GDM1 (cell line): ENCODE results near the gene SMAD7.

ENCODE experiments used
- DNase-seq: peaks from one replicate; lab custom pipeline; 2025; lab: John Stamatoyannopoulos, UW

Gene SMAD7

DNA sequence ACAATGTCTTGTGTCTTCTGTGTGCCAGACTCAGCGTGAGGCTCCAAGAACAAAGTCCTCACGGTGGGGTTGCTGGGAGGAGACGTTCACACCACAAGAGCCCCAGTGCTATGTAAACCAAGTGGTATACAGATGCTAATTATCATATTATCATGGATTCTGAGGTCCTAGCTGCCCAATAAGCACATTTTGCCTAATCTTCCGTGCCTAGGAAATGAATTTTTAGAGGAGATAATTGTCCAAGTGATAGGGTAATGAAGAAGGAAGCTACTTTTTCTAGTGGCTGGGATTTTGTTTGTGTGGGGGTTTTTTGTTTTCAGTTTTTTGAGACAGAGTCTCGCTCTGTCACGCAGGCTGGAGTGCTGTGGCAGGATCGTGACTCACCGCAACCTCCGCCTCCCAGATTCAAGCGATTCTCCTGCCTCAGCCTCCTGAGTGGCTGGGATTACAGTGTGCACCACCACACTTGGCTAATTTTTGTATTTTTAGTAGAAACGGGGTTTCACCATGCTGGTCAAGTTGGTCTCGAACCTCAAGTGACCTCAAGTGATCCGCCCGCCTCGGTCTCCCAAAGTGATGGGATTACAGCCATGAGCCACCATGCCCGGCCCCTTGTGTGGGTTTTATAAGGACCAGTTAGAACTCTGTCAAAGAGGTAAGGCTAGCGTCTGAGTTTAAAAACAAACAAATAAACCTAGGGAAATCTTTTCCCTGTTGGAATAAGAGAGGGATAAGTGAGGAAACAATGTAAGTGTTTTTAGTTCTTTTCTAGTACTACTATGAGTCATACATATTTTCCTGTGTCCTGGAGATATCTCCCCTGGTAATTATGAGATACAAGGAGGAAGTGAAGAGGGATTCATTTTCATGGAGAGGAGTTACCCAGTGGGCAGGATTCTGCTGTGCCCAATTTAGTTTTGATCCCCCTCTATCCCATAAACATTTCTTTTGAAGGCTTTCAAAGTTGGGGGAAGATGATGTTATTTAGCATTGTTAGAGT is 9.5 kb upstream of the SMAD7 start:
- DNase-seq: no peak

DNA sequence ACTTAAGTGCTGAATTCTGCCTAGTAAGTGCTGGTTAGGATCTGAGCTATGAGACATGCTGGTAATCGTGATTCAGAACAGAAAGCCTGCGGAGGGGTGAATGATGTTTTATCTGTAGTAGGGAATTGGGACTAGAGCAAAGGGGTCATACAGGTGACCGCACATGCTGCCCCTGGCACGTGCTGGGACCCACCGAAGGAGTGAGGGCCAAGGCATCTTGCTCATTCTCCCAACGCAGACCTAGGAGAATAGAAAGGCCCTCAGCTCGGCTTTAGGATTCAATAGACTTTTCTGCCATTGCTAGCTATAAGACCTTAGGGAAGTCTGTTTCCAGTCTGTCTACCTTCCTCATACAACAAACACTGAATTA is 8.8 kb upstream of the SMAD7 start:
- DNase-seq: no peak

DNA sequence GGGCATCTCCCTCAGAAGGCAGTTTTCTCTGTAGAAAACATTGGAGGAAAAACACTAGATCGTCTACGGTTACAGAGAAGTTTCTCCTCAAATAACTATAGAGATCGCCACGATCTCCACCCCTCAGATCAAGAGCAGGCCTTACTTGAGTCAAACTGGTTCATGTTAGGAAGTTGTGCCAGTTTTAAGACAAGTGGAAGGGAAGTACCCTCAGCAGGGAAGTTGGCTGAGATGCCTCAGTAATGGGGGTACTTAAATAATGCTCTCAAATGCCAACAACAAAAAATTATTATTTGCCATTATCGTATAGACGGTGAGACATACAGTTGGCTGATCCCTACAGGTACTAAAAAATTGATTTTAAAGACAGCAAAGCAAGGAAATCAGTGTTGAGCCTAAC is 8.2 kb upstream of the SMAD7 start:
- DNase-seq: no peak

DNA sequence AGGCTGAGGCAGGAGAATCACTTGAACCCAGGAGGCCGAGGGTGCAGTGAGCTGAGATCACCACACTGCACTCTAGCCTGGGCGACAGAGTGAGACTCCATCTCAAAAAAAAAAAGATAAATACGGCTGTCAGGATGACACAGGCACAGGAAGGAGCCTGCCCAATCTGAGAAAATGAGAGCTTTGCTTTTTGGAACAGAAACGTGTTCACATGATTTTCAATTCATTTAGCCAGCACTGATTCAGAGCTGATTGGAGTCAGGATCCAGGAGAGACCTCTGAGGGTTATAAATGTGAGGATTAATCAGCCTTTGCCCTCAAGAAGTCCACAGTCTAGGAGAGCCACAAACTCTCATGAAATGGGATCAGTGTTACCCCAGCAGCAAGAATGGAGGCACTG is 6.9 kb upstream of the SMAD7 start:
- no peak for DNase-seq

DNA sequence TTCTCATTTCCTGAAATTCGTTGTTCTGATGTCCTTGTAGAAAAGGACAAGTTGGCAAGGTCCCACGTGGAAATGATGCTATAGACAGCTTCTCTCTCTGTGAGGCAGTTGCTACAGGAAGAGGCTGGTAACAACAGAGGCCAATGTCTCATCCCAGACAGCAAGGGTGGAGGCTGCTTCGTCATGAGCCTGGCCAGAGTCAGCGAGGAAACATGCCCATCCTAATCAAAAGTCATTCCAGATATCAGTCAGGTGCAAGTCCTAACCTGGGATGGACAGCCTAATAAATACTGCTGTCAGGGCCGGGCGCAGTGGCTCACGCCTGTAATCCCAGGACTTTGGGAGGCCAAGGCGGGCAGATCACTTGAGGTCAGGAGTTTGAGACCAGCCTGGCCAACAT is 6.4 kb upstream of the SMAD7 start:
- DNase-seq: no peak

DNA sequence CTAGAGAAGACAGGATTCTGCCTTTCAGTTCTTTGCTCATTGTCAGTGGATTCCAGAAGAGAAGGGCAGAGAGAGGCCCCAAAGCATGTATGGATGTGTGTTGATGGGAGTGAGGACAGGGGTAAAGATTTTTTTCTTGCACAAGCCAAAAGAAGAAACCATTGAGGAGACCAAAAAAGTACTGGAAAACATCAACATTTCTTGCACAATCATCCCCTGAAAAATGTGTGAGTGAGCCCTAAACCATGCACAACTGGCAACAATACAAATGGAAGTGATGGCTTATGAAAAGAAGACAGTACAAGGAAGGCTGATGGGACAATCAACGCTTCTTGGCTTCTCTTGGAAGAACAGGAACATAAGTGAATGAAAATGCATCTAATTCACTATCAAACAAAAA is 5.6 kb upstream of the SMAD7 start:
- no peak for DNase-seq

DNA sequence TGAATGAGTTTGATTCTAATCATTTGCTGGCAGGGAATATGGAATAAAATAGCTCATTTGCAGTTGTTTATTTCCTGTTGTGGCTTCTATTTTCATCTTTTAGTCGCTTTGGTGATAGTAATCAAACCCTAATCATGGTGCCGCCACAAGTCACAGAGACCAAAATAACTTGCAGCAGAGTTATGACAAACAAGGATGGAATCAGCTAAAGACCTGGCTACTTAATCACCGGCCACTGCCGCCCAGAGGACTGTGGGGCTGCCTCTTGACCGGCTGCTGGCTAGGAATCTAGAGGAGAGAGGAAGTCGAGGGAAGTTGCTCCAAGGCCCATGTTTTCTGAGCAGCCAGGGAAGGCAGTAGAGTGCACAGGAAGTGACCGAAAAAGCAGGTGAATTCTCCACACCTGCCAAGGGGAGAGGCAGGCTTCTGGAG is 5.1 kb upstream of the SMAD7 start:
- no peak for DNase-seq

DNA sequence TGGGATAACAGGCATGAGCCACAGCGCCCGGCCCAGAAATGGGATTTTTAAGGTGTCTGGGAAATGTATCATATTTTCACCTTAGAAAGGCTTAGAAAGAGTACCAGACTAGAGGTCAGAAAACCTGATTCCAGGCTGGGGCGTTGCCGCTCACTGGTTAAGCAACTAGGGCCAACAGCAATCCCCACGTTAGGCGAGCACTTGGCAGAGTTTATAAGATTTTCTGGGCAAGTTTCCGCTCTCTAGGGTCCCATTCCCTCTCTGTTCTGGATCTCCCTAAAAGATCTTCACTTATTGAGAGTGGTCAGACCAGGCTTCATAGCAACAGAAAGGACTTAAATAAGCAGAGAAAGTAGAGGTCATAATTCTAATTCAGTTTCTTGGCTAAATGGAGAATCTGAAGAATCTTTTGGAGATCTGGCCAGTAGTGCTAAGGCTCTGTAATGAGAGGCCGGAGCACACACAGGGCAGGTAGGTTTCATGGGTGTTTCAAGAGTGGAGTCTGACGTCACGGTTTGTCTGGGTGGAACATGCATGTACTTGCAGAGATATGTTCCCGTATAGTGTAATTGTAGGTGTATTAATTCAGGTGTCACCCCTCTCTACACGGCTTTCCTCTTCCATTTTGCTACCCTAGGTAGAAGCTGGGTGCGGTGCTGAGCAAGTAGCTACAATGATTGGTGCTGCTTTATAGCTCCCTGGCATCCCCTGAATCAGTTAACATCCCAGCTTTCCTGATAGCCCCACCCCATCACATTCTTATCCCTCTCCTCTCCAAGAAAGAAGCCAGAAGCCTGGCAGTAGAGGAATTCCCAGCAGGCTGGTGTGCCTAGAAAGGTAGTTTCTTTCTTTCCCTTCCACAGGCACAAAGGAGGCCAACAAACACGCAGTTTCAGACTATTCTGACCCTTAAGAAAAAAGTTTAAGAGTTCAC is 4.4 kb upstream of the SMAD7 start:
- no peak for DNase-seq

DNA sequence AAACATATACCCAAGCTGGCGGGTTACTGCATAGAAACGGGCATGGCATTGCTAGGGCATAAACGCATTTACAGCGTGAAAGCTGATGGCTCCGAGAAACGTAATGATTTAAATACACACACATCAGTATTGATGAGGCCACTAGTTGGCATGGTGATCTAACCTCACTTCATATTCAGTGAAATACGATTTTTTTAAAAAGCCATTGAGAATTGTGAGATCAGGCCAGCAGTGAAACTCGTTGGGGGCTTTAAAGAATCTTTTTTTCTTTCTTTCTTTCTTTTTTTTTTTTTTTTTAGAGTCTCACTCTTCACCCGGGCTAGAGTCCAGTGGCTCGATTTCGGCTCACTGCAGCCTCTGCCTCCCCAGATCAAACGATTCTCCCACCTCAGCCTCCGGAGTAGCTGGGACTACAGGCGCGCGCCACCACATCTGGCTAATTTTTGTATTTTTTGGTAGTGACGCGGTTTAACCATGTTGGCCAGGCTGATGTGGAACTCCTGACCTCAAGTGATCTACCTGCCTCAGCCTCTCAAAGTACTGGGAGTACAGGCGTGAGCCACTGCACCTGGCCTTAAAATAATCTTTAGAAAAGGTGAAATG is 2.4 kb upstream of the SMAD7 start:
- DNase-seq: no peak

DNA sequence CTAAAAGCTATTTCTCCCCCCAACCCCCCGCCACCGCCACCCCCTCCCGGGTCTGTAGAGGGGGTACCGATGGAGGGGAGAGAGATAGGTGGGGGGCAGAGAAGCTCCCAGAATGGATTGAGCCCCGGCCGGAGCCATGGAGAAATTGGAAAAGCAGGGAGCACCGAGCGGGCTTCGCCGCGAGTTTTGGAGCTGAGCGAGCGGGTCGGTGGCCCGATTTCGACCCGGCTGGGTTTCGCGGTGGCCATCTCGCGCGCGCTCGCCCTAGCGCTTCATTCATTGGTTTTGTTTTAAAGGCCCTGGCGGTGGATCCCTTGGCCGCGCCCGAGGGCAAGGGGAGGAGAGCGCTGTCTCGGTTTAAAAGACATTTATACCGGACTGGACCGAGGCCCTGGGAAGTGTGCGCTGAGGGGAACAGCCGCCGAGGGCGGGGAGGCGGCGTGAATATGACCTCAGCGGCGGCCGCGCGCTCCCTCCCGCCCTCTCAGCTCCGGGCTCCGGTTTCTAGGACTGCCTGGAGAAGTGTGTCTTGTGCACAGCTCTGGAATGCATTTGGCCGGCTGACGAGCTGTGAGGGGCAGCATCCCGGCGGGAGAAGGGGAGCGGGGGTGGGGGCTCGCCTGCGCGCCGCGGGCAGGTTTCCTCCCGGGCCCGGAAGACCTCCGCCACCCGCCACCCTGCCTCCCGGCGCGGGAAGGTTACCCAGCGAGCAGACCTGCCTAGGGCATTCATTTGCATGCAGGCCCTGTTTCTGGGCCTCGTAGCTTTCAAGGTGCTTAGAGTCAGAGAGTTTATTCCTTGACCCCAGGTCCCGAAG is 1.7 kb upstream of the SMAD7 start:
- peak; percentile 63 for DNase-seq

DNA sequence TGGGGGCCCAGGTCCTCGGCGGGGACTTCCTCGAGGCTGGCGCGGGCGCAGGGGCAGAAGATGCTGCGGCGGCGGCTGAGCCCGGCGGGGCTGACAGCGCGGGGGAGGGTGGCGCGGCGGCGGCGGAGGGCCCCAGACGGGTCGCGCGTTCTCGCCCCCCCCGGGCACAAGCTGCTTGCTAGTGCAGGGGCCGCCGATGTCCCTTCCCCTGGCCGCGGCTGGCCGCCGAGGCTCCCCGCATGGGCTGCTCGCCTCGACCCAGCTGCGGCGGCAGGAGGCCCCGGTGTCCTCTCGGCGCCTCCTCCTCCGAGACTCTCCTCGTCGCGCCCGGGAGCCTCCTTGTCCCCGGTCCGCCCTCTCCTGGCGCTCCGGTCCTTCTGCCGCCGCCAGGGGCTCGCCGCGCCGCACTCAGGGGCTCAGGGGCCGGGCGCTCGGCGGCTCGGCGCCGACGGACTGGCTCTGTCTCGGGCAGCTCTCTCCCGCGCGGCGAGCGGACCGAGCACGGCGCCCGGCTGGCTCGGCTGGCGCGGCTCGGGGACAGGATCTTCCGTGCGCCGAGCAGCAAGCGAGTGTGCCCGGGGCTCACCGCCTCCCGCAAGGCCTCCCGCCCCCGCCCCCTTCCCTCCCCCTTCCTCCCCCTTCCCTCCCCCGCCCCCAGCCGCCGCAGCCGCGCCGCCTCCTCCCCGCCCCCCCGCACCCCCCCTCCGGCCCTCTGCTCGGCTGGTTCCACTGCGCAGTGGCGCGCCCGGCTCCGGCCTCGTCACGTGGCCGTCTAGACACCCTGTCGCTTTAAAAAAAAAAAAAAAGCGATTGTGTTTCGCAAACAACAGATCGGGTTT is 902 bp upstream of the SMAD7 start:
- peak; percentile 77 for DNase-seq

DNA sequence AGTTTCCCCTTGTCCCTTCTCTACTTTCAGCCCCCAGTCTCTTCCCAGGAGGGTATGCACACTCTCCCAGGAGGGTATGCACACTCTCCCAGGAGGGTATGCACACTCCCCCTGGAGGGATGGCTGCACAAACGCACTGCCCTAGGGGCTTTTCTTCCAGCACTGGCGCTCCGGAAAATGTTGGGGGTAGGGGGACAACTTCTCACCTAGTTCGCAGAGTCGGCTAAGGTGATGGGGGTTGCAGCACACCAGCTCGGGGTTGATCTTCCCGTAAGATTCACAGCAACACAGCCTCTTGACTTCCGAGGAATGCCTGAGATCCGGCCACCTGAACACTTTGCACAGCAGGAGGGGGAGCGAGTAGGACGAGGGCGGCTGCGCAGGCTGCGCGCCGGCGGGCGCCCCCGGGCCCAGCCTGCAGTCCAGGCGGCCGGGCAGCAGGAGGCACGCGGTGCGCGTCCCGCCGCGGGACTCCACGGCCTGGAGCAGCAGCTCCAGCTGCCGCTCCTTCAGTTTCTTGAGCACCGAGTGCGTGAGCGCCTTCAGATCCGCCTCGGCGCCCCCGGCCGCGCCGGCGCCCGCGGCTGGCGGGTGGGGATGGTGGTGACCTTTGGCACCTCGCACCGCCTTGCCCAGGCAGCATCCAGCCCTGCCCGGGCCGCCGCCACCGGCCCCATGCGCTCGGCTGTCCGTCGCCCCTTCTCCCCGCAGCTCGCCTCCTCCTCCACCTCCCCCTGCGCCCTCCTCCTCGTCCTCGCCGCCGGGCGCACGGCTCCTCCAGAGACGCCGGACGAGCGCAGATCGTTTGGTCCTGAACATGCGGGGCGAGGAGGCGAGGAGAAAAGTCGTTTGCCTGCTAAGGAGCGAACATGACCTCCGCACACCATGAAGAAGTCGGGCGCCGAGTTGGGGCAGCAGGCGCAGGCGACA is 894 bp downstream of the SMAD7 start:
- DNase-seq: no peak

DNA sequence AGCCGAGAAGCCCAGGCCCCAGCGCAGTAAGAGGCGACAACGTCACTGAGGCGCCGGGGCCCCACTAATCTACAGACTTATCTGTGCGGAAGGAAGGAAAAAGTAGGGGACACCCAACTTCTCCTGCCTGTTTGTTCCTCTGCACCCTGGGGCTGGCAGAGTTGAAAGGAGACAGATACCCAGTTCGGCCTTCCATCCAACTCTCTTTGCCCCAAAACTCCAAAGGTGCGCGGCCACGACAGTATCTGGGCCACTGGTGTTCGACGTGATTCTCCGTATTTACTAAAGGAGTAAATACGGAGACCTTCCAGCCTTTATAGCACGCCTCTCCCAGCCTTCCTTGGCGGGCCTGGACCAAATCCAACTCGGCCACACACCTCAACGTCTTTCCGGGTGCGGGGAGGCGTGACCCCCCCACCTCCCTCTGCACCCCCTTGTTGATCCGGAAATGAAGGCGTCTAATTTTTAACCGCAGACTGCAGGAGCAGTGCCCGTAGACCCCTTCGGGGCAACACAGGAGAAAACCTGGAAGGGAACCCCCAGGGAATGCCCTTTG is 1.6 kb downstream of the SMAD7 start:
- no peak for DNase-seq

DNA sequence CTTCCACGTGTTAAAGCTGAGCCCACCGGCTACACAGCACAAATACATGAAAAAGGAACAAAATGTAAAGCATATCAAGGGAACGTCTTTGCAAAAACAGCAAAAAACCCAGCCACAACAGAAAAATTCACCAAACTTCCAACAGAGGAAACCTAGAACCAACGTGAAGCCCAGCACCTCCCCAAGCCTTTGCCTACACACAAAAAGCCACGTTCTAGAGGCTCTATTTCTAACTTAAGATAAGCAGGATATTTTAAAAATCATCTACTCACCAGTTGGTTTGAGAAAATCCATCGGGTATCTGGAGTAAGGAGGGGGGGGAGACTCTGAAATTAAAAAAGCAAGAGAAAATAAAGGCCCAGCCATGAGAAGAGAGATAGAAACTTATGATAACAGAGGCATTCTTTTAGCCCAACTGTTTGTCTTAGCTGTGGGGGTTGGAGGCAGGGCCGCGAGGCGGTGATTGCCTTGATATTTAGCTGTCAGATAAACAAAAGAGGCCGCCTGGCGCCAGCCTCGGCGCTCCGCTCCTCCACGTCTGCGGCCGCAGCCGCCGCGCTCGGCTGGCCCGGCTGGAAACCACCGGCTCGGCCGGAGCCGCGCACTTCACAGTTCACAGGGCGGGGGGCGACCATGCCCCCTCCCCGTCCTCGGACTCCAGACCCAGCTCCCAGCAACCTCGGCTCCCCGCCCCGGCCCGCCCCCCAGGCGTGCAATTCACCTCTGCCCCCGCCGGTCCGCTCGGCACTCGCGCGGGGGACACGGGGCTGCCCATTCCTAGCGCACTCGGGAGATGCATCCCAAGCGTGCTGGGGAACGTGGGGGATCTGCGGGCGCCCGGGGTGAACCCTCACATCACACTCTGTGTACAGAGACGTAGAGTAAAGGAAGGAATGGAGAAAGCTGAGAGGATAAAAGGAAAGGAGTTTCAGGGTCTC is 2.4 kb downstream of the SMAD7 start:
- no peak for DNase-seq

DNA sequence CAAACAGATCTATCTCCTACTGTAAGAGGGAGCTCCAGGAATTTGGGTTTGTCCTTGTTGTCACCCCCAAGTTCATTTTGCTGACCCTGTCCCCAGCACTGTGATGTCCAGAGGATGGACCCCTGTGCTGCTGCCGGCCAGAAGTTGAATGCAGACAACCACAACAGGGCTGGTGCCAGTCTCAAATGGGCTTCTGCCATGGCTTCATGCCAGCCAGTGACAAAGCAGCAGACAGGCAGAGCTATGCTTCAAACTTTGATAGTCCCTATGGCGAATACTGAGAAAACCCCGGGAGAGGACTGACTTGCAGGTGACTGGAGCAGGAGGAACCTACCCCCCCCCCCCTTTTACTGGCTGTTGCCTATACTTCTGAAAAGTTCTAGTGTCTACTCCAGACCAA is 3.2 kb downstream of the SMAD7 start:
- no peak for DNase-seq

DNA sequence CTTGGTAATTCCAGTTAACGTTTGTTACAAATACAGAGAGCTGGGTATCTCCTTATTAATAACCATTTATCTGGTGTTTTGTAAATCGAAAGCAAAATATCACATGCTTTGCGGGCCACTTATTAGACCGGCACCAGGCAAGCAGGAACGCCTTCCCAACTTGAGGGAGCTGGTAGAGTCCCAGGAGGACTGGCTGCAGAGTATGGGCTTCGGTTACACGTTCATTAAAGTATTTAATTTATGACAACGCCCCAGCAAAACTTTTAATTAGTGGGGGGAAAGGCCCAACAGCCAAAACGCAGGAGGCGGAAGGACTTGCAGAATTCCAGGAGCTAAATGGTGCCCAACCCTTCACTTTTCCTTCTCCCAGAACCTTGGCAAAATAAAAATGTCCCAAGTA is 3.7 kb downstream of the SMAD7 start:
- no peak for DNase-seq

DNA sequence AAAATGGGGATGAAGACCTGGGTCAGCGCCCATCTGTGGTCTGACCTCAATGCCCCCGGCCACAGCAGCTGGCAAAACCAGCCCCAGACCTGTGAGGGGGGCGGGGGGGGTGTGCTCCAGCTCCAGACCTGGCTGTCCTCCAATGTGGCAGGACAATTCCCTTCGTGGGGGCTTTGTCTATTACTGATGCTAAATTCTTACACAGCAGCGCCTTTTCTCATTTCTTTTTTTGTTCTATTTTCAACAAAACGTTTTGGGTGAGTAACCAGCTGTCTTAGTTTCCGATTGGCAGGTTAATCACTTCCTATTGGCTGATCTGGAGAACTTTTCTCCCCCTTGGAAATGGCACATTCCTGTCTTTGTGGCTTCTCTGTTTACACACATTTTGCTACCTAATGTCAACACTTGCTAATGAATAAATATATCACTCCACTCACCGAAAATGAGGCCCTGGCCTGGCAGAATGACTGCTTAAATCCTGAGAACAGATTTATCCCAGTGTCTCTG is 4.4 kb downstream of the SMAD7 start:
- DNase-seq: no peak

DNA sequence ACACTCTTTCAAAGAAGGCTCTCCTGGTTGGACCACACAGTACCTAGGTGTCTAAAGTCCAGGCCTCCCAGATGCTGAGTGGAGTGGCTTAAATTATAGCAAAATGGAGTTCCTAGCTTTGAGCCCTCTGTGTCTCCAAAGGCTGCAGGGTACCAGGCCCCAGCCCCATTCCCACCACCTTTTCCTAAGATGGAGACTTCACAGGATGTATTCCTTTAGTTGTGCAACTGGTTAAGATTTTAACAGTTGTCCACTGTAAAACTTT is 4.9 kb downstream of the SMAD7 start:
- no peak for DNase-seq
